Progenitor cell of endocrine pancreas (in vitro differentiated cells): ENCODE results near the gene ETV3L. TPM values are rescaled to one million over a fixed set of nuclear protein-coding genes. Genes with fewer than 3 reads are reported as not detected.

Source experiments
- DNase-seq: peaks from one replicate; pipeline ENCODE4 v3.0.0; 2021; ENCODE audit warnings: low spot score; ENCODE audit not compliant: unreplicated experiment
- H3K27ac Mint-ChIP-seq: 2 replicates; pipeline ENCODE4 v1.8.0; 2021; ENCODE audit warnings: mild to moderate bottlenecking, moderate library complexity, mixed read lengths
- H3K27me3 Mint-ChIP-seq: 2 replicates; pipeline ENCODE4 v1.8.0; 2021; ENCODE audit warnings: mixed read lengths
- H3K36me3 Mint-ChIP-seq: 2 replicates; pipeline ENCODE4 v1.8.0; 2022; ENCODE audit warnings: mixed read lengths; ENCODE audit not compliant: insufficient read depth
- H3K4me1 Mint-ChIP-seq: 2 replicates; pipeline ENCODE4 v1.8.0; 2021; ENCODE audit warnings: low read depth, mixed read lengths
- H3K4me3 Mint-ChIP-seq: 2 replicates; pipeline ENCODE4 v1.8.0; 2021; ENCODE audit warnings: low read depth, mild to moderate bottlenecking, moderate library complexity, mixed read lengths
- H3K9me3 Mint-ChIP-seq: 2 replicates; pipeline ENCODE4 v1.8.0; 2021; ENCODE audit warnings: low read depth, mixed read lengths
- total RNA-seq: library from RNA; stranded (reverse); gene quantifications from 2 replicates; pipeline ENCODE4 v1.2.1, GENCODE V29; 2021
- TF ChIP-seq, protein P1 (sequence below): fragments of 200-600 bp; sonication (generic); IDR thresholded peaks from one replicate; pipeline ENCODE4 v1.5.0; 2021; ENCODE audit warnings: antibody characterized with exemption, mild to moderate bottlenecking; ENCODE audit not compliant: unreplicated experiment

ETV3L gene
- total RNA-seq, 1 donor from 2014 or later, result 0.72 TPM

DNA sequence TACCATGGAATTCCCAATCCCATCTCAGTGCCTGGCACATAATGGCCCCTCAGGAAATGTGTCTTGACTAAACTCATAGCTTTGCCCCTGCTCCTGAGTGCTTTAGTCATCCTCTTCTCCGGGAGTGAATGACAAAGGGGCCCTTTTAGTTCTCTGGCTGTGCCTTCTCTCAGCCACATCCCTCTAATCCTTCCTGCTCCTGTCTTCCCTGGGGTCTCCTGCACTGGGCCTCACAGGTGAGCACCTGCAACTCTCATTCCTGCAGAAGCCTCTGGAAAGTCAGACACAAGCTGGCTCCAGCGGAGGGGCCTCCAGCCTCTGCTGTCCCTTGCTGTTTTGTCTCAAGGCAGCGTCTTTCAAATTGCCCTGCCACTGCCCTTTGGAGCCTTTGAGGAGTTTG is 14.0 kb upstream of the ETV3L start:
- H3K9me3 Mint-ChIP-seq, result no peaks in the 10 kb centered on the region
- DNase-seq, result no peak
- no peak overlapping the region for H3K4me3 Mint-ChIP-seq
- peaks cover 34% of the 10 kb centered on the region for H3K27me3 Mint-ChIP-seq
- no peaks in the 10 kb centered on the region for H3K36me3 Mint-ChIP-seq
- peak overlapping the region; percentile 56 for H3K27ac Mint-ChIP-seq
- H3K4me1 Mint-ChIP-seq, result peaks cover 59% of the 10 kb centered on the region
- TF ChIP-seq, protein P1, sequence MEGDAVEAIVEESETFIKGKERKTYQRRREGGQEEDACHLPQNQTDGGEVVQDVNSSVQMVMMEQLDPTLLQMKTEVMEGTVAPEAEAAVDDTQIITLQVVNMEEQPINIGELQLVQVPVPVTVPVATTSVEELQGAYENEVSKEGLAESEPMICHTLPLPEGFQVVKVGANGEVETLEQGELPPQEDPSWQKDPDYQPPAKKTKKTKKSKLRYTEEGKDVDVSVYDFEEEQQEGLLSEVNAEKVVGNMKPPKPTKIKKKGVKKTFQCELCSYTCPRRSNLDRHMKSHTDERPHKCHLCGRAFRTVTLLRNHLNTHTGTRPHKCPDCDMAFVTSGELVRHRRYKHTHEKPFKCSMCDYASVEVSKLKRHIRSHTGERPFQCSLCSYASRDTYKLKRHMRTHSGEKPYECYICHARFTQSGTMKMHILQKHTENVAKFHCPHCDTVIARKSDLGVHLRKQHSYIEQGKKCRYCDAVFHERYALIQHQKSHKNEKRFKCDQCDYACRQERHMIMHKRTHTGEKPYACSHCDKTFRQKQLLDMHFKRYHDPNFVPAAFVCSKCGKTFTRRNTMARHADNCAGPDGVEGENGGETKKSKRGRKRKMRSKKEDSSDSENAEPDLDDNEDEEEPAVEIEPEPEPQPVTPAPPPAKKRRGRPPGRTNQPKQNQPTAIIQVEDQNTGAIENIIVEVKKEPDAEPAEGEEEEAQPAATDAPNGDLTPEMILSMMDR, result no peak

DNA sequence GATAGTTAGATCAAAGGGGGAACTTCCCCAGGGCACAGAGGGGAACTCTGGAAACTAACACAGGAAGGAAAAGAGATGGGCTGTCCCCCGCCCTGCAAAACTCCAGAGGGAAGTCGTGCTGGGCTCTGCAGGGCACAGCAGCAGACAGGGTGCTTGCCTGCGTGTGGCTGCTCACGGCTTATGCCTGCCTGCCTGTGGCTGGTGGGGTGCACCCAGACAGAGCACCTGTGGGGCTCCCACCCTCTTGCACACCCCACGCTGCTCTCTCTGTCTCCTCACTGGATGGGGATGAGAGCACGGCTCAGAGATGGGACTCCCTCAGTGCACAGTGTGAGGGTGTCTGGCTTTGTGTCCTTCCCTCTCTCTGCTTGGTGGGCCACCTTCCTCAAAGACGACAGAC is 13.5 kb upstream of the ETV3L start:
- H3K4me3 Mint-ChIP-seq, result no peak overlapping the region

DNA sequence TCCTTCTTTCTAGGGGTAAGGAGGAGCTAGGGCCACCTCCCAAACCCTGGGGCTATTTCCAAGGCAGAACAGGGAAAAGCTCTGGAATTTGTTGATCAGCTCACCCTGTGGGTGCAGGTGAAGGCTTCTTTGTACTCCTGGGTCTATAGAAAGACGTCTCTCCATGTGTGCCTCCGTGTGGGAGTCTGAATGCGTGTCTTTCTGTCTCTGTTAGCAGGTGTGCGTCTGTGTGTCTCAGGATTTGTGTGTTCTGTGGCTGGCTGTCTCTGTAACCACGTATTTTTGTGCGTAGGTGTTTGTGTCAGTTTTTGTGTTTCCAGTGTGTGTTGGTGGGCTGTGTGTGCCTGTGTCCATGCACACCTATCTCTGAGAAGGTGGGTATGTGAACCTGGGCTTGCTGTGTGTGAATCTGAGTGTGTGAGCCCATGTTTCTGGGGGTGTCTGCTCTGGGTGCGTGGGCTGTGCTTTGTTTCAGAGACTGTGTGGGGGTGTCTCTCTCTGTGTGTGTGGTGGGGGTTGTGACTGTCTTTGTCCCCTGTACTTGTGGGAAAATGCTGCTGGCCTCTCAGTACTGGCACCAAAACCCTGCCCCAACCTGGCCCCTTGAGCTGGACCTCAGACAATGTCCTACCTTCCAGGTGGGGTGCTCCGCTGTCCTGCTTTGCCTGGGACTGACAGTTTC is 12.7 kb upstream of the ETV3L start:
- Mint-ChIP-seq H3K36me3 (no peaks in the 10 kb centered on the region), H3K27ac (peak overlapping the region; percentile 12), H3K9me3 (no peaks in the 10 kb centered on the region), H3K4me1 (peaks cover 62% of the 10 kb centered on the region), H3K27me3 (peaks cover 43% of the 10 kb centered on the region), H3K4me3 (peak overlapping the region; percentile 30)
- TF ChIP-seq, protein P1, result no peak
- no peak for DNase-seq

More for the DNA sequence above, 13.5 kb upstream of the ETV3L start:
- H3K36me3 Mint-ChIP-seq, result no peaks in the 10 kb centered on the region
- TF ChIP-seq, protein P1, result no peak
- no peak overlapping the region for H3K27ac Mint-ChIP-seq
- DNase-seq, result no peak
- peaks cover 63% of the 10 kb centered on the region for H3K4me1 Mint-ChIP-seq
- H3K9me3 Mint-ChIP-seq, result no peaks in the 10 kb centered on the region
- peaks cover 38% of the 10 kb centered on the region for H3K27me3 Mint-ChIP-seq

DNA sequence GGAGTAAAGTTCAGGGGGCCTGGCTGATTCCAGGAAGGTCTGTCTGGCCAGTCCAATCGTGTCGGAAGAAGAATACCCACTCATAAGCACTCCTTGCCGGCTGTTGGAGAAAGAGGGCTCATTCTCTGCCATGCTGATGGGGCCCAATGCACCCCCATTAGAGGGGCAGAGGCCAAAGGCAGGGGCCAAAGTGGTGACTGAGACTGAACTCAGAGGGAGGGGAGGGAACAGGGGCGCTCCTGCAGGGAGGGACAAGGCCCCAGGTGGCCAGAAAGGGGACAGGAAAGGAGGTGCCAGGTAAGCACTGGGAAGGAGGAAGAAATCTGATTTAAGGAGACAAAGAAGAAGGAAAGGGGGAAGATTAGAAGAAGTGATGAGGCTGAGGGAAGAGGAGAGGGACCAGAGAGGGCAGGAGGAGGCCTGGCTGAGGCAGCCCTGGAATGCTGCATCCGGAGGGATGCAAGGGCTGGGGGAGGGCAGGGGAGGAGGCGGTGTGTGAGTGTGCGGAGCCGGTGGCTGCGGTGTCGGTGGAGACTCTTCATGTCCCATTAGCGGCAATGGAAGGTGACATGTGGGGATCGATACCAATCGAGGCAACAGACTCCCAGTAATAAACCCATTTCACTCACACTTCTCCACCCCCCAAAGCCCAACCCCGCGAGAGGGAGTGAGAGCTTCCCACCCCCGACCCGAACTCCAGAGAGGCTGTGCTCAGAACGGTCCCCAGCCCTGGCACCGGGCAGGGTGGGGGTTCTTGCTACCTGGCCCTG is 12.0 kb upstream of the ETV3L start:
- TF ChIP-seq, protein P1, result no peak
- no peaks in the 10 kb centered on the region for H3K36me3 Mint-ChIP-seq
- no peaks in the 10 kb centered on the region for H3K9me3 Mint-ChIP-seq
- H3K27ac Mint-ChIP-seq, result no peak overlapping the region
- H3K4me3 Mint-ChIP-seq, result no peak overlapping the region
- H3K4me1 Mint-ChIP-seq, result peaks cover 63% of the 10 kb centered on the region
- no peak for DNase-seq
- H3K27me3 Mint-ChIP-seq, result peaks cover 50% of the 10 kb centered on the region

DNA sequence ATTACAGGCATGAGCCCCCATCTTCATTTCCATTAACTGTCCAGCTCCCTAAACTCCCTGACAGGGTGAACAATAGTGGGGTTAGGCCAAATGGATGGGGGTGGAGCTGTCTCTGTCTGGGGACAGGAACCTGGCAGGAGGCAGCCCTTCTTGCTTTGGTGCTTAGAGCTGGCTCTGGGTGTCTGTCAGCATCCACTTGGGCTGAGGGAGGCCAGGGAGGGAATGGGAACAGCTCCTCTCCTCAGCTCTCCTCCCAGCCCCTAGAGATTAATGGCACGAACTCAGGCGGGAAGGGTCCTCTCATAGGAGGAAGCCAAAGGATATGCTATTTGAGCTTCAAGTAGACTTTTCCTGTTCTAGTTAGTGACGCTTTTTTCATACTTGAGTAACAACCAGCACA is 11.1 kb upstream of the ETV3L start:
- Mint-ChIP-seq H3K27me3 (peaks cover 56% of the 10 kb centered on the region), H3K4me3 (no peak overlapping the region), H3K36me3 (no peaks in the 10 kb centered on the region), H3K27ac (peak overlapping the region; percentile 21), H3K4me1 (peaks cover 61% of the 10 kb centered on the region), H3K9me3 (no peaks in the 10 kb centered on the region)
- TF ChIP-seq, protein P1, result no peak
- DNase-seq, result no peak
